Renal cortex interstitium (tissue), 11 donors: ENCODE measurements around the gene POC1B. TPM values are rescaled to one million over a fixed set of nuclear protein-coding genes. Genes with fewer than 3 reads are reported as not detected.

Experiments used
- DNase-seq, 11 donors: peaks; one replicate each; pipeline ENCODE4 v3.0.0-alpha.2; 2013; ENCODE audit warnings: low read depth in 9 of 11, low spot score in 4 of 11; ENCODE audit errors: extremely low read depth in 1 of 11
- polyA plus RNA-seq, 3 donors: library from polyadenylated mRNA; unstranded; fragments of 120-200 nt; gene quantifications; one replicate each; pipeline ENCODE4 v1.2.1, GENCODE V29; 2013; ENCODE audit not compliant: insufficient read length in 3 of 3

POC1B gene
- polyA plus RNA-seq, 3 donors = 16.9 to 24.3 (median 23.3) TPM

GRCh38 chr12:89542912-89543592 is 17.2 kb upstream of the POC1B start:
- peak in 8 of 11 donors; percentile 72 to 86 (median 80) for DNase-seq

GRCh38 chr12:89542236-89542635 is 16.4 kb upstream of the POC1B start:
- no peak for DNase-seq

DNA sequence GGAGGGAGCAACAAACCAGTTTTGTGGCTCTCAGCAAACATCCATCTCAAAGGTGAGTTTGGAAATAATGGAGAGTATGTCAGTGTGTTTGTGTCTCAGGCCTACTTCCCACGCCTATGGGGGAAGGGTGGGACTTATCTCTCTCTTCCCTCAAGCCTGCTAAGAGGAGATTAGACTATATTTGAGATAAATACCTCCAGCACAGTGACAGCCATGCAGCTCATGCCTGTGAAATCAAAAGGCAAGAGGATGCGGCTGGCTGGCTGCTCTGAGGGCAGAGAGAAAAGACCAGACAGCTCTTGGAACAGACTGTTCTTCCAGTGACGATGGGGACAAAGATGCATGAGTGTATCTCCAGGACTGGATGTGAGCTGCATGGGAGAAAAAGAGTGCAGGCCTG is 14.7 kb upstream of the POC1B start:
- DNase-seq = no peak

GRCh38 chr12:89539426-89540223 is 13.8 kb upstream of the POC1B start:
- DNase-seq = no peak

DNA sequence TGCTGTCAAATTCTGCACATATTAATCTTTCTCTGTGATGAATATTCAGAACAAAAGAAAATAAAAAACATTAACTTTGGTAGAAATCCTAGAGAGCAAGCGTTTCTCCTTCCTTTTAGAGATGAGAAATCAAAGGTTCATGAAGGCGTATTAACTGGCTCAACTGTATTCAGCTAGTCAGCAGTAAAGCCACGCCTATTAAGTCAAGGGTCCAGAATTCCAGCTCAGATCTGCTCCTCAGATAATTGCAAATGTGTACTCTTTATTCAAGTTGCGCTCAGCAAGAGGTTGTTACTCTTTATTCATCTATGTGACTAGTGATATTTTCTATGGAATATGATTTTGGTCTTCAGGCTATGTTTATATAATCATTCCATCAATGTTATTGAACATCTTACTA is 13.1 kb upstream of the POC1B start:
- no peak for DNase-seq

GRCh38 chr12:89537389-89537788 is 11.5 kb upstream of the POC1B start:
- DNase-seq = no peak

DNA sequence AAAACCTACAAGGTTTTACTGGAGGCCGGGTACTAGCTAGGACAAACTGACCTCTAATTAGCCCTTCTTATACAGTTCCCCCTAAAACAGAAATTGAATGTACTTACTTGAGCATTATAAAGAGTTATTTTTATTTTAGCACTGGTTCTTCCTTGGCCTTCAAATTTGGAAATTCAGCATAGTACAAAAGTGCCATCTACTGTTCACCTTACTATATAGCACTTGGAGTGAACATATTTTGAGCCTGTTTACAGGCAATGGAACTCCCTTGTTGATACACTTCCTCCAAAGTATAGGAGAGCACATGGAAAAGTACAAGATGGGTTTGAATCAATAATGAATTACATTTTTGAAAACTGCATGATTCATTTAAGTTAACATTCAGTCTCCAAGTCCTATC is 3.9 kb upstream of the POC1B start:
- DNase-seq = peak in 4 of 11 donors; percentile 43 to 48 (median 46)

- no peak for DNase-seq
Observed at GRCh38 chr12:89528434-89528833, 2.6 kb upstream of the POC1B start.

GRCh38 chr12:89525305-89525823 is 483 bp downstream of the POC1B start:
- DNase-seq = peak in 4 of 11 donors; percentile 21 to 33 (median 26)

- peak; percentile 73 to 92 (median 86) for DNase-seq
Observed at GRCh38 chr12:89524541-89525304, 1.1 kb downstream of the POC1B start, which contains the start of gene GALNT4. Gene GALNT4, minus strand, starts transcription at chr12:89524796. Its CDS starts 247 bp downstream, at chr12:89524549.

DNA sequence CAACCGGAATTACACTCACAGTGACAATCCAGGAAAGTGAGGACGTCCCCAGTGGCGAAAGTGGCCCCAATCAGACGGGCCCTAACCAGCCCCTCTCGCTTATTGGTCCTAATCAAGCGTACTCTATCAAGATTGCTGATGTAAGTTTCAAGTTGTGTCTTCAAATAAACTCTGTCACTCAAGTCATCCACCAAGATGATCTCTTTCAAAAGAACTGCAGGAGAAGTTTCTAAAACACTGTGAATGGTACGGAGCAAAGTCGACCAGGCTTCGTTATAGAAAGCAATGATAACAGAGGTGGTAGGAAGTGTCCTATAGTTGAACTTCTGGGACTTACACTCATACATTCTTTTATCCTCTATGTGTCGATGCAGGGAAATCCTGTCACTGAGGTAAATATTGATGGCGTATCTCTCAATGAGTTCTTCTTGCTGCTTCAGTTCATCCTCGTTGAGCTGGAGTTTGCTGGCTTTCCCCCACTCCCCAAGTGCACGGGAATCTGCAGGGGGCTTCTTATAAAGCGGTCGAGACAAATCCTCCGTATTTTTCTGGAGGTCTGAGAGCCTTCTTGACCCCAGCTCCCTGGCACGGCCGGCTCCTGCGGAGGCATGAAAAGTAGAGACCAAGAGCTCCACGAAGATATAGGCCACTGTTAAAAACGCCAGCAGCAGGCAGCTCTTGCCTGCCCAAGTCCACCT is 1.9 kb downstream of the POC1B start:
- no peak for DNase-seq

GRCh38 chr12:89523393-89523792 is 2.5 kb downstream of the POC1B start:
- DNase-seq = no peak

DNA sequence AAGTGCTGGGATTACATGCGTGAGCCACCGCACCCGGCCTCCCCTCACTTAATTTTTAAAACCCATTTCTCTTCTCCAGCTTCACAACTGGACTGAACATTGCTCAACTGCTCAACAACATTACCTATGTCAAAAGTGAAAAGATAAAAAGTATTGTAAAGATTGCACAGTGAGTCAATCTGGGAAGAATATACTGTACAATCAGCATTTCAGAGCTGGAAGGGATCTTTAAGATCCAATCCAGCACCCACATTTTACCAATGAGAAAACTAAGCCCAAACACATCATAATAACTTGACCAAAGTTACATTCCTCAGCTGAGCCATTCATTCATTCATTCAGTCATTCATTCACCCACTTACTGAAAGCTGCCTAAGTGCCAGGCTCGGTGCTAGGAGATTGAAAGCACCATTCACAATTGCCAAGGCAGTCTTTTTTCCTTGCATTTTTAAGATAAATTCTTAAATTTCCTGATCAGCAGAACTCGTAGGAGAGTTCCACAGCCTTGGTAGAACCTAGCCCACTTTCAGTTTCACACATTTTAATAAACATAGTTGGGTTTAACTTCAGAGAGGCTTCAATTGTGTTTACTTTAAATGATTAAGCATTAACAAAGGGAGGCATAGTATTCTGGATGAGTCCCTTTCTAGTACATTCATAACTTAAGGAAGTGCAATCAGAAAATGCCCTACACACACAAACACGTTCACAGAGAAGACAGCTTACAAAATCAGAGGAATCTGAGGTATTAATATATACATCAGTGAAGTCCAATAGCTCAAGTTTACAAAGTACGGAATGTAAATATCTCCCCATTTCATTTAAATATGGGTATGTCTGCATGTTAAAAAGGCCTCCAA is 4.3 kb downstream of the POC1B start:
- no peak for DNase-seq

- no peak for DNase-seq
Observed at GRCh38 chr12:89517720-89518119, 8.1 kb downstream of the POC1B start.

DNA sequence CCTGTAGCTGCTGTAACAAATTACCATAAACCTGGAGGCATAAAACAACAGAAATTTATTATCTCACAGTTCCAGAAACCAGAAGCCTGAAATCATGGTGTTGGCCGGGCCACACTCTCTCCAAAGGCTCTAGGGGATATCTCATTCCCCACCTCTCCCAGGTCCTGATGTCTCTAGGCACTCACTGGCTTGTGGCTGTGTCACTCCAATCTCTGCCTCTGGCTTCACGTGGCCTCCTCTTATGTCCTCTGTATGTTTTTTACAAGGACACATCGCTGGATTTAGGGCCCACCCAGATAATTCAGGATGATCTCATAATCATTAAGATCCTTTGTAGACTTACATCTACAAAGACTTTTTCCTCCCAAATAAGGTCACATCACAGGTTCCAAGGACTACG is 9.2 kb downstream of the POC1B start:
- DNase-seq = no peak

GRCh38 chr12:89514751-89515150 is 11.1 kb downstream of the POC1B start:
- no peak for DNase-seq

- no peak for DNase-seq
Observed at GRCh38 chr12:89513544-89513943, 12.3 kb downstream of the POC1B start.
